Cardiac fibroblast (primary cell): ENCODE measurements around the gene TMIGD3.

Experiments
- DNase-seq, 2 donors: peaks; one replicate each; pipeline versions ENCODE4 v3.0.0 to v3.0.0-alpha.2; 2010; ENCODE audit warnings: low read depth in 2 of 2
- H3K4me3 ChIP-seq, 2 donors: replicated peaks in 1 of 2; 1 replicate in 1 of 2; 2 replicates in 1 of 2; pipeline ENCODE4 v1.5.1; 2011; ENCODE audit warnings: low read depth in 2 of 2, low read length in 2 of 2, mild to moderate bottlenecking in 2 of 2, moderate library complexity in 1 of 2
- CTCF ChIP-seq: IDR thresholded peaks from one replicate; pipeline ENCODE4 v1.5.1; 2011; ENCODE audit warnings: low read depth, mild to moderate bottlenecking, low read length, inconsistent platforms

TMIGD3 gene

GRCh38 chr1:111497592-111497991 is 5.8 kb downstream of the TMIGD3 start:
- H3K4me3 ChIP-seq, result no peak overlapping the region
- no peak for TF ChIP-seq CTCF
- DNase-seq, result no peak

GRCh38 chr1:111496398-111496797 is 7.0 kb downstream of the TMIGD3 start:
- no peak overlapping the region for H3K4me3 ChIP-seq
- no peak for DNase-seq
- TF ChIP-seq CTCF, result no peak

GRCh38 chr1:111491070-111491469 is 12.4 kb downstream of the TMIGD3 start:
- no peak overlapping the region for H3K4me3 ChIP-seq
- no peak for DNase-seq
- TF ChIP-seq CTCF, result no peak

GRCh38 chr1:111490220-111490619 is 13.2 kb downstream of the TMIGD3 start:
- no peak for TF ChIP-seq CTCF
- no peak for DNase-seq
- no peak overlapping the region for H3K4me3 ChIP-seq

- DNase-seq, result peak; percentile 40 to 82
- no peak overlapping the region for H3K4me3 ChIP-seq
- TF ChIP-seq CTCF, result no peak
These were observed 13.8 kb downstream of the TMIGD3 start for GRCh38 chr1:111489604-111490003.

- TF ChIP-seq CTCF, result no peak
- no peak overlapping the region for H3K4me3 ChIP-seq
- DNase-seq, result no peak
These were observed 14.8 kb downstream of the TMIGD3 start for GRCh38 chr1:111488669-111489068.

GRCh38 chr1:111487133-111487532 is 16.3 kb downstream of the TMIGD3 start:
- no peak for TF ChIP-seq CTCF

More at GRCh38 chr1:111487133-111487532, 16.3 kb downstream of the TMIGD3 start:
- DNase-seq, result no peak
- no peak overlapping the region for H3K4me3 ChIP-seq
